ENCODE measurements around the gene PLPP3.

PLPP3 gene

DNA sequence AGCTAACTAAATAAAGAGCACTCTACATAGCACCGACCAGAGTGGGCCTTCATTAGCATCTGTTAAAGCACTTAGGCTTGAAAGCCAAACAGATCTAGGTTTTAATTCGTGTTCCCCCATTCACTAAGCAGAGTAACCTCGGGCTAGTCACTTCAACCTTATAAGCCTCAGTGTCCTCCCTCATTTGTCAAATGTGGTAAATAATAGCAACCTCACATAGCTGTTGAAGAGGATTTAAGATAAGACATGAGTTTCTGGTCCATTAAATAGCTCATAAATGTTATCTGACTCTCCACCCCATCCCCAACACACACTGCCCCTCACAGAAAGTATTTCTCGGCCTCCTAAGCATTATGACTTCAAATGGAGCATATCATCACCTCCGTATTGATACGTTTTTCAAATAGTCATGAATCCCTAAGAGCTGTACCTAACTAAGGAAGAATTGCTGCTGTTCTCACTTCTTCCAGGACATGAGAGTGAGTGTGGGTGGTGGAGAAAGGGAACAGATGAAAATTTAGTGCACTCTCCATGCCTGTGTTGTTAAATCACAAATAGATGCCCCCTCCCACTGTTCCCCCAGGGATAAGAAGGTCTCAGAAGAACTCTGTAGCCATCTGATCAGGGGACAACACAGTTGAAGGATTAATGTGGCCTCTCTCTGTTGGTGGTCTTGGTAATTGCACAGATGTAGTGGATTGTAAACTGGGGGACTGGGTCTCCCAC, 47.6 kb downstream of the PLPP3 start (continued):
- TF ChIP-seq, protein P1, sequence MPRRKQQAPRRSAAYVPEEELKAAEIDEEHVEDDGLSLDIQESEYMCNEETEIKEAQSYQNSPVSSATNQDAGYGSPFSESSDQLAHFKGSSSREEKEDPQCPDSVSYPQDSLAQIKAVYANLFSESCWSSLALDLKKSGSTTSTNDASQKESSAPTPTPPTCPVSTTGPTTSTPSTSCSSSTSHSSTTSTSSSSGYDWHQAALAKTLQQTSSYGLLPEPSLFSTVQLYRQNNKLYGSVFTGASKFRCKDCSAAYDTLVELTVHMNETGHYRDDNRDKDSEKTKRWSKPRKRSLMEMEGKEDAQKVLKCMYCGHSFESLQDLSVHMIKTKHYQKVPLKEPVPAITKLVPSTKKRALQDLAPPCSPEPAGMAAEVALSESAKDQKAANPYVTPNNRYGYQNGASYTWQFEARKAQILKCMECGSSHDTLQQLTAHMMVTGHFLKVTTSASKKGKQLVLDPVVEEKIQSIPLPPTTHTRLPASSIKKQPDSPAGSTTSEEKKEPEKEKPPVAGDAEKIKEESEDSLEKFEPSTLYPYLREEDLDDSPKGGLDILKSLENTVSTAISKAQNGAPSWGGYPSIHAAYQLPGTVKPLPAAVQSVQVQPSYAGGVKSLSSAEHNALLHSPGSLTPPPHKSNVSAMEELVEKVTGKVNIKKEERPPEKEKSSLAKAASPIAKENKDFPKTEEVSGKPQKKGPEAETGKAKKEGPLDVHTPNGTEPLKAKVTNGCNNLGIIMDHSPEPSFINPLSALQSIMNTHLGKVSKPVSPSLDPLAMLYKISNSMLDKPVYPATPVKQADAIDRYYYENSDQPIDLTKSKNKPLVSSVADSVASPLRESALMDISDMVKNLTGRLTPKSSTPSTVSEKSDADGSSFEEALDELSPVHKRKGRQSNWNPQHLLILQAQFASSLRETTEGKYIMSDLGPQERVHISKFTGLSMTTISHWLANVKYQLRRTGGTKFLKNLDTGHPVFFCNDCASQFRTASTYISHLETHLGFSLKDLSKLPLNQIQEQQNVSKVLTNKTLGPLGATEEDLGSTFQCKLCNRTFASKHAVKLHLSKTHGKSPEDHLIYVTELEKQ (tag by site-specific recombination; IDR thresholded peaks at IDR 0.05; ENCODE audit: borderline replicate concordance), result peak; percentile 60; the same call in 1 of the 2 replicates
- TF ChIP-seq MYNN (tag by site-specific recombination; IDR thresholded peaks at IDR 0.05; ENCODE audit: borderline replicate concordance) (no peak), ZNF514 (tag by site-specific recombination; IDR thresholded peaks at IDR 0.05) (no peak), ZNF48 (tag by site-specific recombination; IDR thresholded peaks at IDR 0.05) (no peak), ZNF433 (tag by site-specific recombination; IDR thresholded peaks at IDR 0.05; ENCODE audit: low read depth) (no peak), FEZF1 (tag by site-specific recombination; IDR thresholded peaks at IDR 0.05) (peak; percentile 96), YY2 (tag by site-specific recombination; IDR thresholded peaks at IDR 0.05) (no peak), ZNF561 (tag by site-specific recombination; IDR thresholded peaks at IDR 0.05; ENCODE audit: borderline replicate concordance) (no peak), ZFP37 (tag by site-specific recombination; IDR thresholded peaks at IDR 0.05) (no peak), ZNF664 (tag by site-specific recombination; IDR thresholded peaks at IDR 0.05) (no peak), ZFP3 (tag by site-specific recombination; IDR thresholded peaks at IDR 0.05; ENCODE audit: low read depth) (no peak), ZNF658 (tag by site-specific recombination; IDR thresholded peaks at IDR 0.05) (no peak), ZNF677 (tag by site-specific recombination; IDR thresholded peaks at IDR 0.05) (no peak), TRIM28 (IDR thresholded peaks at IDR 0.05; ENCODE audit: borderline replicate concordance, low read length) (peak; percentile 47; the same call in 1 of the 2 replicates), ZNF558 (tag by site-specific recombination; IDR thresholded peaks at IDR 0.05) (no peak), ZNF146 (tag by site-specific recombination; IDR thresholded peaks at IDR 0.05) (no peak), ZNF510 (tag by site-specific recombination; IDR thresholded peaks at IDR 0.05; ENCODE audit: insufficient replicate concordance) (no peak), ZNF426 (tag by site-specific recombination; IDR thresholded peaks at IDR 0.05) (no peak), OVOL3 (tag by site-specific recombination; IDR thresholded peaks at IDR 0.05) (peak; percentile 89), ZNF214 (tag by site-specific recombination; IDR thresholded peaks at IDR 0.05; ENCODE audit: borderline replicate concordance) (no peak), ZBTB1 (tag by site-specific recombination; IDR thresholded peaks at IDR 0.05) (no peak), ZNF169 (tag by site-specific recombination; IDR thresholded peaks at IDR 0.05) (no peak)
- TF ChIP-seq, protein P2, sequence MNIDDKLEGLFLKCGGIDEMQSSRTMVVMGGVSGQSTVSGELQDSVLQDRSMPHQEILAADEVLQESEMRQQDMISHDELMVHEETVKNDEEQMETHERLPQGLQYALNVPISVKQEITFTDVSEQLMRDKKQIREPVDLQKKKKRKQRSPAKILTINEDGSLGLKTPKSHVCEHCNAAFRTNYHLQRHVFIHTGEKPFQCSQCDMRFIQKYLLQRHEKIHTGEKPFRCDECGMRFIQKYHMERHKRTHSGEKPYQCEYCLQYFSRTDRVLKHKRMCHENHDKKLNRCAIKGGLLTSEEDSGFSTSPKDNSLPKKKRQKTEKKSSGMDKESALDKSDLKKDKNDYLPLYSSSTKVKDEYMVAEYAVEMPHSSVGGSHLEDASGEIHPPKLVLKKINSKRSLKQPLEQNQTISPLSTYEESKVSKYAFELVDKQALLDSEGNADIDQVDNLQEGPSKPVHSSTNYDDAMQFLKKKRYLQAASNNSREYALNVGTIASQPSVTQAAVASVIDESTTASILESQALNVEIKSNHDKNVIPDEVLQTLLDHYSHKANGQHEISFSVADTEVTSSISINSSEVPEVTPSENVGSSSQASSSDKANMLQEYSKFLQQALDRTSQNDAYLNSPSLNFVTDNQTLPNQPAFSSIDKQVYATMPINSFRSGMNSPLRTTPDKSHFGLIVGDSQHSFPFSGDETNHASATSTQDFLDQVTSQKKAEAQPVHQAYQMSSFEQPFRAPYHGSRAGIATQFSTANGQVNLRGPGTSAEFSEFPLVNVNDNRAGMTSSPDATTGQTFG (tag by site-specific recombination; IDR thresholded peaks at IDR 0.05; ENCODE audit: borderline replicate concordance), result no peak
- TF ChIP-seq, protein P3, sequence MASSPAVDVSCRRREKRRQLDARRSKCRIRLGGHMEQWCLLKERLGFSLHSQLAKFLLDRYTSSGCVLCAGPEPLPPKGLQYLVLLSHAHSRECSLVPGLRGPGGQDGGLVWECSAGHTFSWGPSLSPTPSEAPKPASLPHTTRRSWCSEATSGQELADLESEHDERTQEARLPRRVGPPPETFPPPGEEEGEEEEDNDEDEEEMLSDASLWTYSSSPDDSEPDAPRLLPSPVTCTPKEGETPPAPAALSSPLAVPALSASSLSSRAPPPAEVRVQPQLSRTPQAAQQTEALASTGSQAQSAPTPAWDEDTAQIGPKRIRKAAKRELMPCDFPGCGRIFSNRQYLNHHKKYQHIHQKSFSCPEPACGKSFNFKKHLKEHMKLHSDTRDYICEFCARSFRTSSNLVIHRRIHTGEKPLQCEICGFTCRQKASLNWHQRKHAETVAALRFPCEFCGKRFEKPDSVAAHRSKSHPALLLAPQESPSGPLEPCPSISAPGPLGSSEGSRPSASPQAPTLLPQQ (tag by site-specific recombination; IDR thresholded peaks at IDR 0.05), result no peak
- TF ChIP-seq, protein P4, sequence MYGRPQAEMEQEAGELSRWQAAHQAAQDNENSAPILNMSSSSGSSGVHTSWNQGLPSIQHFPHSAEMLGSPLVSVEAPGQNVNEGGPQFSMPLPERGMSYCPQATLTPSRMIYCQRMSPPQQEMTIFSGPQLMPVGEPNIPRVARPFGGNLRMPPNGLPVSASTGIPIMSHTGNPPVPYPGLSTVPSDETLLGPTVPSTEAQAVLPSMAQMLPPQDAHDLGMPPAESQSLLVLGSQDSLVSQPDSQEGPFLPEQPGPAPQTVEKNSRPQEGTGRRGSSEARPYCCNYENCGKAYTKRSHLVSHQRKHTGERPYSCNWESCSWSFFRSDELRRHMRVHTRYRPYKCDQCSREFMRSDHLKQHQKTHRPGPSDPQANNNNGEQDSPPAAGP (tag by site-specific recombination; IDR thresholded peaks at IDR 0.05), result no peak
- TF ChIP-seq, protein P5, sequence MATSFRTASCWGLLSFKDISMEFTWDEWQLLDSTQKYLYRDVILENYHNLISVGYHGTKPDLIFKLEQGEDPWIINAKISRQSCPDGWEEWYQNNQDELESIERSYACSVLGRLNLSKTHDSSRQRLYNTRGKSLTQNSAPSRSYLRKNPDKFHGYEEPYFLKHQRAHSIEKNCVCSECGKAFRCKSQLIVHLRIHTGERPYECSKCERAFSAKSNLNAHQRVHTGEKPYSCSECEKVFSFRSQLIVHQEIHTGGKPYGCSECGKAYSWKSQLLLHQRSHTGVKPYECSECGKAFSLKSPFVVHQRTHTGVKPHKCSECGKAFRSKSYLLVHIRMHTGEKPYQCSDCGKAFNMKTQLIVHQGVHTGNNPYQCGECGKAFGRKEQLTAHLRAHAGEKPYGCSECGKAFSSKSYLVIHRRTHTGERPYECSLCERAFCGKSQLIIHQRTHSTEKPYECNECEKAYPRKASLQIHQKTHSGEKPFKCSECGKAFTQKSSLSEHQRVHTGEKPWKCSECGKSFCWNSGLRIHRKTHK (tag by site-specific recombination; IDR thresholded peaks at IDR 0.05), result no peak

All from HEK293 (cell line).